Upper lobe of left lung (tissue), 6 donors: ENCODE measurements around the gene NOL4L. TPM values are rescaled to one million over a fixed set of nuclear protein-coding genes. Genes with fewer than 3 reads are reported as not detected.

Experiments used
- ATAC-seq, 2 donors: fragments of 200-7000 bp; cut with Tn5 transposase; one replicate each; pipeline ENCODE4 v1.9.1; 2022; ENCODE audit warnings: mild to moderate bottlenecking in 2 of 2, moderate library complexity in 2 of 2; ENCODE audit not compliant: low FRiP score in 2 of 2
- DNase-seq, 2 donors: peaks; one replicate each; pipeline ENCODE4 v3.0.0-alpha.2; 2019 to 2020
- H3K27ac ChIP-seq, 4 donors: fragments of 200-600 bp; sonication (generic); one replicate each; pipeline ENCODE4 v1.5.1; 2016 to 2019
- H3K27me3 ChIP-seq, 4 donors: fragments of 200-600 bp; sonication (generic); one replicate each; pipeline ENCODE4 v1.5.1; 2017 to 2019
- H3K36me3 ChIP-seq, 4 donors: fragments of 200-600 bp; sonication (generic); one replicate each; pipeline ENCODE4 v1.5.1; 2016 to 2019
- H3K4me1 ChIP-seq, 4 donors: fragments of 200-600 bp; sonication (generic); one replicate each; pipeline ENCODE4 v1.5.1; 2018 to 2019
- H3K4me3 ChIP-seq, 4 donors: fragments of 200-600 bp; sonication (generic); one replicate each; pipeline ENCODE4 v1.5.1; 2017 to 2019; ENCODE audit warnings: mild to moderate bottlenecking in 2 of 4, moderate library complexity in 1 of 4
- H3K9me3 ChIP-seq, 4 donors: fragments of 200-600 bp; sonication (generic); one replicate each; pipeline ENCODE4 v1.5.1; 2018 to 2019
- EP300 ChIP-seq, 4 donors: sonication (generic); formaldehyde crosslinking; IDR thresholded peaks; one replicate each; pipeline ENCODE4 v1.5.1; 2017; ENCODE audit warnings: antibody characterized with exemption in 4 of 4, control low read depth in 2 of 4
- POLR2A ChIP-seq, 4 donors: fragments of 450-650 bp; IDR thresholded peaks; one replicate each; pipeline ENCODE4 v1.5.1; 2016 to 2017; ENCODE audit warnings: antibody characterized with exemption in 4 of 4, mild to moderate bottlenecking in 2 of 4
- POLR2AphosphoS5 ChIP-seq, 2 donors: sonication (generic); formaldehyde crosslinking; IDR thresholded peaks; one replicate each; pipeline ENCODE4 v1.5.1; 2017; ENCODE audit warnings: antibody characterized with exemption in 2 of 2
- WGBS, 2 donors: methylation state at CpG; one replicate each; pipeline ENCODE4 v1.1.5; 2017 to 2018; 5-methylcytosine and 5-hydroxymethylcytosine counted together
- total RNA-seq, 6 donors: library from RNA; depleted of rRNA in 4 of 6; stranded (reverse); fragments of >200 nt in 4 of 6; gene quantifications; one replicate each; pipeline versions ENCODE4 v1.1.0 to v1.2.1, GENCODE V29; 2016 to 2021
- TF ChIP-seq, protein P1 (sequence below), 6 experiments: fragments of 450-650 bp in 4 of 6; fragments of 200-600 bp in 2 of 6; sonication (generic) in 2 of 6; IDR thresholded peaks; one replicate each; pipeline ENCODE4 v1.5.1; 2016 to 2019; ENCODE audit warnings: antibody characterized with exemption in 6 of 6
- donor health status: DM: no; HTN: no; CAD: no; lungs with moderate emphysema.
- donor health status: DM: no; HTN: yes; CAD: no; lungs with severe emphysema.

Gene NOL4L
- total RNA-seq, 6 donors from 2014 or later, result 13.4 to 40.2 (median 19.0) TPM

- no peaks in the 10 kb centered on the region for H3K27me3 ChIP-seq
- H3K4me1 ChIP-seq, result peaks cover 11 to 38% (median 22%) of the 10 kb centered on the region in 4 donors
- peak overlapping the region in 2 of 4 donors; percentile 7 to 31 for H3K27ac ChIP-seq
- H3K9me3 ChIP-seq, result no peaks in the 10 kb centered on the region
- WGBS, 2 donors, result 59 to 66% methylated on average over 12 to 24 of the region's 24 CpGs
- ATAC-seq (no peak), DNase-seq (no peak)
- no peaks in the 10 kb centered on the region for H3K36me3 ChIP-seq
- no peak for TF ChIP-seq POLR2A (IDR thresholded peaks at IDR 0.05)
- no peak for TF ChIP-seq POLR2AphosphoS5 (IDR thresholded peaks at IDR 0.05)
- TF ChIP-seq, protein P1, sequence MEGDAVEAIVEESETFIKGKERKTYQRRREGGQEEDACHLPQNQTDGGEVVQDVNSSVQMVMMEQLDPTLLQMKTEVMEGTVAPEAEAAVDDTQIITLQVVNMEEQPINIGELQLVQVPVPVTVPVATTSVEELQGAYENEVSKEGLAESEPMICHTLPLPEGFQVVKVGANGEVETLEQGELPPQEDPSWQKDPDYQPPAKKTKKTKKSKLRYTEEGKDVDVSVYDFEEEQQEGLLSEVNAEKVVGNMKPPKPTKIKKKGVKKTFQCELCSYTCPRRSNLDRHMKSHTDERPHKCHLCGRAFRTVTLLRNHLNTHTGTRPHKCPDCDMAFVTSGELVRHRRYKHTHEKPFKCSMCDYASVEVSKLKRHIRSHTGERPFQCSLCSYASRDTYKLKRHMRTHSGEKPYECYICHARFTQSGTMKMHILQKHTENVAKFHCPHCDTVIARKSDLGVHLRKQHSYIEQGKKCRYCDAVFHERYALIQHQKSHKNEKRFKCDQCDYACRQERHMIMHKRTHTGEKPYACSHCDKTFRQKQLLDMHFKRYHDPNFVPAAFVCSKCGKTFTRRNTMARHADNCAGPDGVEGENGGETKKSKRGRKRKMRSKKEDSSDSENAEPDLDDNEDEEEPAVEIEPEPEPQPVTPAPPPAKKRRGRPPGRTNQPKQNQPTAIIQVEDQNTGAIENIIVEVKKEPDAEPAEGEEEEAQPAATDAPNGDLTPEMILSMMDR (IDR thresholded peaks at IDR 0.05), result no peak
- no peak for TF ChIP-seq EP300 (IDR thresholded peaks at IDR 0.05)
- no peak overlapping the region for H3K4me3 ChIP-seq
Observed at GRCh38 chr20:32527447-32528055, 57.6 kb downstream of the NOL4L start.

DNA sequence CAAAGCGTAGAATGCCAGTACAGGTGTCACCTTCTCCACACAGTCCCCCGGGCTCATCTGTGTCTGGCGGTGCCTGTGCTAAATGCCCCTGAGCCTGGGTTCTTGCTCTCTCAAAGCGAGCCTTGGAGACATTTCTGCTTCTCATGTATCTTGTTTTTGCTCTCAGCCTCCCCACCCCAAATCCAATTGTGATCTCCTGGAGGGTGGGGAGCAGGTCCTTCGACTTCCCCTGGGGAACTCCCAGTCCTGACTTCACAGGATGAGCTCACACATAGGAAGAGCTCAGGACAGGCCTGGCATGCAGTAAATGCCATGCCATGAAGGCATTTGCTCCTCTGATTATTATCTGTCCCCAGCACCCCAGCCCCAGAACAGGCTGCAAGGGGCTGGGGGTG is 58.1 kb downstream of the NOL4L start:
- ATAC-seq, result no peak

DNA sequence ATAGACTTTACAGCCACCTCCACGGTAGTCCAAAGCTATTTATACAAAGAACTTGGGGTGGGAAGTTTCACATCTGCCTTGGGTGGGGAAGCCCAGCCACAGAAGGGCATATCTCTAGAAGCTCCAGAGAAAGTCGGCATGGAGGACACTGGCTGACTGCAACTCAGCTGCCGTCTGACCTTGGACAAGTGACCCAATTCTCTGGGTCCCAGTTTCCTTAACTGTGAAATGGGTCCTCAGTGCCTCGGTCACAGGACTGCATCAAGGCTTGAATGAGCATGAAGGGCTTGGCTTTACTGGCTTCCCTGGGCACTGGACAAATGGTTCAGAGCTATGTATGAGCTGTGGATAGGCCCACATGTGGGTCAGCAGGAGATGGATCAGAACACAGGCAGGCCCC is 58.6 kb downstream of the NOL4L start:
- 53 to 79% methylated on average over 4 of the region's 4 CpGs for whole genome bisulfite sequencing, 2 donors
- peaks cover 16 to 47% (median 25%) of the 10 kb centered on the region in 4 donors for H3K4me1 ChIP-seq
- no peak for TF ChIP-seq POLR2AphosphoS5 (IDR thresholded peaks at IDR 0.05)
- no peak for TF ChIP-seq POLR2A (IDR thresholded peaks at IDR 0.05)
- TF ChIP-seq, protein P1 (IDR thresholded peaks at IDR 0.05), result no peak
- TF ChIP-seq EP300 (IDR thresholded peaks at IDR 0.05), result no peak
- H3K9me3 ChIP-seq, result no peaks in the 10 kb centered on the region
- no peaks in the 10 kb centered on the region for H3K36me3 ChIP-seq
- H3K27ac ChIP-seq, result peak overlapping the region in 2 of 4 donors; percentile 26 to 55
- H3K4me3 ChIP-seq, result no peak overlapping the region
- no peak for DNase-seq
- no peak for ATAC-seq
- H3K27me3 ChIP-seq, result no peaks in the 10 kb centered on the region

More for the DNA sequence above, 58.1 kb downstream of the NOL4L start:
- WGBS, 2 donors, result 82 to 84% methylated on average over 5 of the region's 5 CpGs
- Histone ChIP-seq H3K27ac (peak overlapping the region in 3 of 4 donors; percentile 7 to 55 (median 31)), H3K4me3 (no peak overlapping the region), H3K36me3 (no peaks in the 10 kb centered on the region), H3K9me3 (no peaks in the 10 kb centered on the region), H3K4me1 (peaks cover 11 to 42% (median 23%) of the 10 kb centered on the region in 4 donors), H3K27me3 (no peaks in the 10 kb centered on the region)
- TF ChIP-seq POLR2A (IDR thresholded peaks at IDR 0.05) (no peak), EP300 (IDR thresholded peaks at IDR 0.05) (no peak), POLR2AphosphoS5 (IDR thresholded peaks at IDR 0.05) (no peak)
- TF ChIP-seq, protein P1 (IDR thresholded peaks at IDR 0.05), result no peak
- DNase-seq, result no peak

GRCh38 chr20:32526125-32526524 is 59.0 kb downstream of the NOL4L start:
- Histone ChIP-seq H3K36me3 (no peaks in the 10 kb centered on the region), H3K27me3 (no peaks in the 10 kb centered on the region), H3K9me3 (no peaks in the 10 kb centered on the region), H3K4me1 (peaks cover 18 to 48% (median 27%) of the 10 kb centered on the region in 4 donors), H3K27ac (peak overlapping the region in 2 of 4 donors; percentile 26 to 55), H3K4me3 (no peak overlapping the region)
- TF ChIP-seq, protein P1 (IDR thresholded peaks at IDR 0.05), result no peak
- TF ChIP-seq POLR2AphosphoS5 (IDR thresholded peaks at IDR 0.05) (no peak), POLR2A (IDR thresholded peaks at IDR 0.05) (no peak), EP300 (IDR thresholded peaks at IDR 0.05) (no peak)
- ATAC-seq, result no peak
- WGBS, 2 donors, result 66 to 85% methylated on average over 4 of the region's 4 CpGs
- DNase-seq, result no peak
